ENCODE data around the gene SPTB.

SPTB gene

GRCh38 chr14:64766430-64767151, 113.1 kb downstream of the SPTB start:
- DNase-seq (ENCODE audit: low read depth in 2 of 2), result no peak

- no peak for DNase-seq (ENCODE audit: low read depth in 2 of 2)
These were observed 113.9 kb downstream of the SPTB start for GRCh38 chr14:64765740-64766302.

GRCh38 chr14:64764641-64765520, 114.8 kb downstream of the SPTB start:
- DNase-seq (ENCODE audit: low read depth in 2 of 2), result peak; percentile 21 to 43

GRCh38 chr14:64763801-64764621, 115.7 kb downstream of the SPTB start:
- no peak for DNase-seq (ENCODE audit: low read depth in 2 of 2)

GRCh38 chr14:64763085-64763782, 116.5 kb downstream of the SPTB start:
- DNase-seq (ENCODE audit: low read depth in 2 of 2), result no peak

- no peak for DNase-seq (ENCODE audit: low read depth in 2 of 2)
These were observed 117.4 kb downstream of the SPTB start for GRCh38 chr14:64762044-64763034.

- DNase-seq (ENCODE audit: low read depth in 2 of 2), result no peak
These were observed 118.2 kb downstream of the SPTB start for GRCh38 chr14:64761441-64762043.

GRCh38 chr14:64760916-64761315, 118.8 kb downstream of the SPTB start:
- no peak for DNase-seq (ENCODE audit: low read depth in 2 of 2)

GRCh38 chr14:64760146-64760755, 119.5 kb downstream of the SPTB start:
- peak in 1 of 2 donors; percentile 10 for DNase-seq (ENCODE audit: low read depth in 2 of 2)

GRCh38 chr14:64759555-64759938, 120.2 kb downstream of the SPTB start:
- DNase-seq (ENCODE audit: low read depth in 2 of 2), result no peak

GRCh38 chr14:64758691-64759554, 120.8 kb downstream of the SPTB start:
- no peak for DNase-seq (ENCODE audit: low read depth in 2 of 2)

GRCh38 chr14:64758025-64758521, 121.6 kb downstream of the SPTB start:
- no peak for DNase-seq (ENCODE audit: low read depth in 2 of 2)

- no peak for DNase-seq (ENCODE audit: low read depth in 2 of 2)
These were observed 122.1 kb downstream of the SPTB start for GRCh38 chr14:64757601-64758000.

- no peak for DNase-seq (ENCODE audit: low read depth in 2 of 2)
These were observed 123.0 kb downstream of the SPTB start for GRCh38 chr14:64756712-64757111.

GRCh38 chr14:64755781-64756221, 123.9 kb downstream of the SPTB start:
- DNase-seq (ENCODE audit: low read depth in 2 of 2), result peak; percentile 41 to 62

GRCh38 chr14:64754685-64755084, 125.0 kb downstream of the SPTB start:
- no peak for DNase-seq (ENCODE audit: low read depth in 2 of 2)

GRCh38 chr14:64753999-64754398, 125.7 kb downstream of the SPTB start:
- DNase-seq (ENCODE audit: low read depth in 2 of 2), result no peak

GRCh38 chr14:64753374-64753773, 126.3 kb downstream of the SPTB start:
- no peak for DNase-seq (ENCODE audit: low read depth in 2 of 2)

Measured in stimulated activated CD8-positive, alpha-beta memory T cell treated with anti-CD3 and anti-CD28 coated beads, Interleukin-7, amount 100 ng/mL, for 4 hours (primary cell).